ENCODE data around the gene OLFM4.

GRCh38 chr13:53038993-53039392 is 10.4 kb downstream of the OLFM4 start:
- TF ChIP-seq CTCF (IDR thresholded peaks at IDR 0.05; ENCODE audit: insufficient read depth, low read depth, low read length), result no peak
- no peak for TF ChIP-seq EZH2 (IDR thresholded peaks at IDR 0.05; ENCODE audit: insufficient read depth, low read length)
